Fibroblast of lung (primary cell): ENCODE data around the gene PPIF.

Experiments used
- CTCF ChIP-seq, 2 donors: IDR thresholded peaks in 1 of 2; conservative IDR thresholded peaks in 1 of 2; 1 replicate in 1 of 2; 2 replicates in 1 of 2; pipeline ENCODE4 v1.5.1; 2011 to 2012; ENCODE audit warnings: low read length in 2 of 2, control low read depth in 1 of 2, inconsistent platforms in 1 of 2, low read depth in 1 of 2, mild to moderate bottlenecking in 1 of 2
- EZH2 ChIP-seq: IDR thresholded peaks from 2 replicates; pipeline ENCODE4 v1.5.1; 2012; ENCODE audit warnings: low read length, control low read depth, mild to moderate bottlenecking; ENCODE audit errors: missing control alignments

- no peak for TF ChIP-seq CTCF (conservative IDR thresholded peaks at IDR 0.05 in 1 of 2, IDR thresholded peaks at IDR 0.05 in 1 of 2; ENCODE audit: low read depth in 1 of 2, low read length in 2 of 2)
- TF ChIP-seq EZH2 = no peak
These were observed 8.0 kb upstream of the PPIF start for GRCh38 chr10:79339266-79339665.
